HG03066 (cell line): ENCODE data around the gene RNF4.
"Not testable (repeated sequence)": the region's sequence is repeated elsewhere in the genome, so short reads cannot be mapped to it uniquely, and the experiment has no call there.

Experiments used
- ATAC-seq: cut with Tn5 transposase; IDR thresholded peaks from one replicate; pipeline ENCODE4 v1.9.1; 2021; ENCODE audit warnings: low read depth; ENCODE audit not compliant: unreplicated experiment

RNF4 gene

DNA sequence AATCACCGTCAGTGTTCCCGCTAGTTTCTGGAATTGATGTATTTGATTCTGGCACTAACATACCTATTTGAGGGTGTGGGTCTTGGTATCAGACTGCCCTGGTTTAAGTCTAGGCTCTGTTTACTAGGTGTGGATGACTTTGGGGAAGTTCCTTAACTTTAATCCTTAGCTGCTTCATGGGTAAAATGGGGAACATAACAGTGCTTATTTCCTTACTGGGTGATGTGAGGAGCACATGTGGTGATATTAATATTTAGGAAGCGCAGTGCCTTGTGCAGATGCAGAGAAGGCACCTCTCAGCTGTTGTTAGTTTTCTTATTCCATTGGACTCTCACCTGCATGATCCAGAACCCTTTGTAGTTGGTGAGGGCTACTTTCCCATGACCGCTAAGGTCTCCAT, 17.1 kb downstream of the RNF4 start:
- ATAC-seq, result no peak

DNA sequence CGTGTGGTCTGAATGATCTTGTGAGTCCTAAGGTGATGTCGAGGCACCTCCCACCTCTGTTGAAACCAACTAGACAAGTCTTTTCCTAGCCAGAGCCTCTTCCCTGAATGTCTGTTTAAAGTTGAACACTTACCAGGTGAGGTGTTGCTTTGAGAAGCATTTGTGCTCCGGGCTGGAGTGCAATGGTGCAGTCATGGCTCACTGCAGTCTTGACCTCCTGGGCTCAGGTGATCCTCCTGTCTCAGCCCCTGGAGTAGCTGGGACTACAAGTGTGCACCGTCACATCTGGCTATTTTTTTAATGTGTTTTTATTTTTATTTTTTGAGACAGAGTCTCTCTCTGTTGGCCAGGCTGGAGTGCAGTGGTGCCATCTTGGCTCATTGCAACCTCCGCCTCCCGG, 18.1 kb downstream of the RNF4 start:
- no peak for ATAC-seq

DNA sequence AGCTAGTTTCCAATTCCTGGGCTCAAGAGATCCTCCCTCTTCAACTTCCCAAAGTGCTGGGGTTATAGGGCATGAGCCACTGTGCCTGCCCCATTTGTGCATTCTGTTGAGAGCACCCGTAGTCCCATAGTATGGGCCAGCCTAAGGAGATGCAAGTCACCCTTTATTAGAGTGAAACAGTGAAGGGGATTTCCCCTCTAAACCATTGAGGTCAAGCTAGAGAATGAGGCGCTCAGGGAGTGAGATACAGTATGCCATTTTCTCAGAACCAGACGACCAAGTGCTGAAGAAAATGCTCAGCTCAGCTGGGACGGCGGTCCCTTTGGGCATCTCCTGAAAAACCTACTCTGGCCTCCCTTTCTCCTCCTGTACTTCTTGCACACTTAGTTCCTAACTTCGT, 18.7 kb downstream of the RNF4 start:
- peak; percentile 67 for ATAC-seq

DNA sequence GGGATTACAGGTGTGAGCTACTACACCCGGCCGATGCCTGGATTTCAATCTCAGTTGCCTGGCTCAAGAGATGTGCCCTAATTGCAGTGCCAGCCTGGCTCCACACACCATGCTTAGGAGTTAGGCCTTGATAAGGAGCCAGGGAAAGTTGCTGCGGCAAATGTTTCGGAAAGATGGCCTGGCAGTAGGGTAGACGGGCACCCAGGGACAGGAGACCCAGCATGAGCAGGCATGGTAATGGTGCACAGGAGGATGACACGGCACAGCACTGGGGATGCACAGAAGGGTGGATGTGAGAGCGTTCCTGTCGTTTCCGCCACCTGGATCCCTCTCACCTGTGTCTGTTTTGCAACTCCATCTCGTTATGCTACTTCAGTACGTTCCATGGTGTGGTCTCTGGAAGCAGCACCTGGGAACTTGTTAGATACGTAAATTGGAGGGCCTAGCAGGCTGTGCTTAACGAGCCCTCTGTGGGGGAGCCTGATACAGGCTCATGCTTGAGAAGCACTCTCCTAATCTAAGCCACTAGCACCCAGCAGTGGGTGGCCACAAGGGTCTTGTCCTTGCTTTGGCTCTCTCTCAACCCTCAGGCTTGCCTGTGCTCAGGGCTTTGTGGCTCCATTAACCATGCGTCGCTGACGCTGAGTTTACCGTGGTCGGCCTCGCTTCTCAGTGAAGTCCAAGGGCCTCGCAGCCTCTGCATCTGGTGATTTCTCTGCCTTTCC, 20.3 kb downstream of the RNF4 start:
- ATAC-seq, result no peak

DNA sequence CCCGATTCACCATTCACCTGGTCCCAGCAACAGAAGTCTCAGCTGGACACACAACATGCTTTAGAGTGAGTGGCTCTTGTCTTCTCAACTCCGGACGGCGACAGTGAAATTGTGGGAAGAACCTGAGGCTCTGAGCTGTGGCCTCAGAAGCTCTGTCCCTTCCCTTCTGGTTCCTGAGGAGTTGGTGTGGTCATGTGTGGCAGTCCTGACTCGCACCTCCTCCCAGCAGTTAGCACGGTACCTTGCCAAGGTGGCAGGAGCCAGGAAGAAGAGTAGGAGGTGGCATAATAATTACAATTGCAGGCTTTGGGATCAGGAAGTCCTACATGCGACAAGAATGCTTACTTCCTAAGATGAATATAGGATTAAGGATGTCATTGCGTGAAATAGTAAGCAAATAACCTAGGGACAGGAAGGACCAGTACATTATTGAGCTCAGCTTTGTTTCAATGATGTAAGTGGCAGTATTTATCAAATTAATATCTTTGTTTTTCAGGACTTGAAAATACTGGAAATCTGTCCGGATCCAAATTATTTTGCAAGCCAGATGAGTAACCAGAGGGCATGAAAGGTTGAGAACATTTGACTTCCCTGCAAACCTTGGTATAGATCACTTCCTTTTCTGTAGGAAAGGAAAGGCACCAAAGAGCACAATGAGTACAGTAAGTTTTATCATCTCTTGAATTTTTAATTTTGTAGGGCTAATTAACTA, 21.1 kb downstream of the RNF4 start:
- ATAC-seq, result no peak

DNA sequence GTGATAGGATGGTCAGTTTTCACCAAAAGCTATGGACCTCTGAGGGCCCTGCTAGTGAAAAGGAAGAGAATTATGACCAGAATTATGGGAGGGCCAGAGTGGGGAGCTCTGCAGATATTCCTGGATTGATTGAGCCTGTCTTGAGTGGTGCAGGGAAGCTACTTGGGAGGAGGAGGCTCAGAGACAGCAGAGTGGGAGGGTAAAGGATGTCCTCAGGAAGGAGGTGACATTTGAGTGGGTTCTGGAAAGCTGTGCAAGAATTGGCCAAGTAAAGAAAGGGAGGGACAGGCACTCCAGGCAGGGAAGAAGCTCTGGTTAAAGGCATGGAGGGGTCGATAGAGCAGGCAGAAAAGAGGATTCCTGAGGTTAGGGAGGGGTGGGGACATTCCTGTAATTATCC, 24.1 kb downstream of the RNF4 start:
- ATAC-seq, result no peak

DNA sequence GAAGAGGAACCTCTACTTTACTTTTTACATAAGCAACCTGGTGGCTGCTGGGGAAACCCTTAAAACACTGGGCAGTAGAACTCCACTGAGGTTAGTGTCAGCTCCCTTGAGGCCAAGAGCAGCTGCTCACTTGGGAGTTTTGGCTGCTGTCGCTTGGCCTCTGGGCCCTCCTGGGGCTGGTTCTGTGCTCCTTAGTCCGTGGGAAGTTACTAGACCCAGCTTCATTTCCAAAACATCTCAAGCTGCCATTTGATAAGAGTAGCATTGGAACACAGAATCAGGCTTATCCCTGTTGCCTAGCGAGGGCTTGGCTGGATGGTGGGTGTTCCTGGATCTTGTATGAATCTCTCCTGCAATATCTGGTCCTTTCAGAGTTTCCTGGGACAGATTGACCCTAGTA, 26.1 kb downstream of the RNF4 start:
- ATAC-seq, result no peak

DNA sequence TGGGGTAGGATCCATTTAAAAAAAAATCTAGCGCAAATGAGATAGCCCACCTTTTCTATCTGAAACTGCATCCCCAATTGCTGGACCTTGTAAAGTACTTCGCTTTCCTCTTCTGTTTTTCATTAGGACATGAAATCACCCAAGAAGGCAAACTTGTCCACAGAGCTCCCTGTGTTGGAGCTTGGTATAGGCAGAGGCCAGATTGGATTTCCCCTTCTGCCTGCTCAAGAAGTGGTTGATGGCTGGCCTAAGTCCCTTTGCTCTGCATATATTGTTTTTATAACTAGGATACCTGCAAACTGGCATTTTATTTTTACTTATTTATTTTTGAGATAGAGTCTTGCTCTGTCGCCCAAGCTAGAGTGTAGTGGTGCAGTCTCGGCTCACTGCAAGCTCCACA, 28.4 kb downstream of the RNF4 start:
- ATAC-seq, result no peak

DNA sequence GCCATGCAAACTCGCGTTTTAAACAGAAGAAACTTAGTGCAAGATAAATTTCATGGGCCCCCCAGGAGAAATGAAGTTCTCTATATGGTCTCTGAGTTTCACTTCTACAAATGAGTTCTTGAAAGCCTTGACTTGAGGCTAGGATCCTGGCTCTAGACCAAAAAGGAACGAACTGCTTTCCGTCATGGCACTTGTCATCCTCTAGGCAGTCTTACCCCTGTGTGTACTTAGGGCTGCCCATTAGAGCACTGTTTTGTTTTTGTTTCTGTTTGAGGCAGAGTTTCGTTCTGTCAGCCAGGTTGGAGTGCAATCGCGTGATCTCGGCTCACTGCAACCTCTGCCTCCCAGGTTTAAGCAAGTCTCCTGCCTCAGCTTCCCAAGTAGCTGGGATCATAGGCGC, 29.0 kb downstream of the RNF4 start:
- ATAC-seq, result peak; percentile 95

DNA sequence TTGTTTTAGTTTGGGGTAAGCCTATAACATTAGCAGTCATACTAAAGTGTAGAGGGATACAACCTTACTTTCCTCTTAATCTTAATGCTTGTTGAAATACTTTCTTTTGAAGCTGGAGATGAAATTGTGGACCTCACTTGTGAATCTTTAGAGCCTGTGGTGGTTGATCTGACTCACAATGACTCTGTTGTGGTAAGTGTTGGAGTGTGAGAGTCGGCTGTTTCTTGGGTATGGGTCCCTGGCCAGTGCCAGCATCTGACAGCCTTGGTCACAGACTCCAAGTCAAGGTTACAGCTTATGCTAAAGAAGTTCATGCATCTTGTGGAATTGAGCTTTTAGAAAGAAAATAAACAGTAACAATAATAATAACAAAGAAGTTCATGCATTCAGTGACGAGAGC, 31.6 kb downstream of the RNF4 start:
- ATAC-seq, result no peak

DNA sequence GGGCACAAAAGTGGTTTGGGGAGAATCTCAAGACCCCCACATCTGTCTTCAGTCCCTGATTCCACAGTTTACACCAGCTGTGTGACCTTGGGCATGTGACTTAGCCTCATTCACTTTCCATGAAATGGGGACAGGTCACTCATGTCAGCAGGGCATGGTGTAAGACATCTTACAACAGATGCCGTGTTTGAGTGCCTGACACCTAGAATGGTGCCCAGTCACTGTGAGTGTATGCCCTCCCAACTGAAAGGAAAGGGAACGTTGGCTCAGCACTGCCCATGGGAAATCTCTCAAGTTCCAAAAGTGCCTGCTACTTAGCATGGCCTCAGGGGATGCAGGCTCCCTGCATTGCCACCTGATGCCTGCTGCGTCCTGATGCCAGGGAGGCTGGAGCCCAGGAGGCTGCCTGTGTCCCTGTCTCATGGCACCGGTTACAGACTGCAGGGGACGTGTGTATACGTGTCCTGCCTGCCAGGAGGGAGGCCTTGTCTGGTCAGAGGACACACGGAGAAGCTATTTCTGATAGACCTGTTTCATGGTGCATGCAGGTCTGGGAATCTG, 32.2 kb downstream of the RNF4 start:
- ATAC-seq, result no peak

DNA sequence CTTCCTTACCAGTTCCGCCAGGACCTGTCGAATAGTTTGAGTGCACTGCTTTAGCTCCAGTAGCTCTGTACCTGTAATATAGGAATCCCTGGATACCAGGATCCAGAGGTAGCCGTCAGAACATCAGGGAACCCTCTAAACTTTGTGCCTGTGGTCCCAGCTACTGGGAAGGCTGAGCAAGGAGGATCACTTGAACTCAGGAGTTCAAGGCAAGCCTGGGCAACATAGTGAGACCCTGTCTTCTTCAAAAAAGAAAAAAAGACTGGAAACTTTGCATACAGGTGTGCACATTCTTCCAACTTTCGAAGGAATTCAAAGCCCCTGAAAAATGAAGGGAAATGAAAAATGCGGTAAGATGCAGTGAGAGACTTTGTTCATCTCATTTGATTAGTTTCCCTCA, 34.9 kb downstream of the RNF4 start:
- no peak for ATAC-seq

DNA sequence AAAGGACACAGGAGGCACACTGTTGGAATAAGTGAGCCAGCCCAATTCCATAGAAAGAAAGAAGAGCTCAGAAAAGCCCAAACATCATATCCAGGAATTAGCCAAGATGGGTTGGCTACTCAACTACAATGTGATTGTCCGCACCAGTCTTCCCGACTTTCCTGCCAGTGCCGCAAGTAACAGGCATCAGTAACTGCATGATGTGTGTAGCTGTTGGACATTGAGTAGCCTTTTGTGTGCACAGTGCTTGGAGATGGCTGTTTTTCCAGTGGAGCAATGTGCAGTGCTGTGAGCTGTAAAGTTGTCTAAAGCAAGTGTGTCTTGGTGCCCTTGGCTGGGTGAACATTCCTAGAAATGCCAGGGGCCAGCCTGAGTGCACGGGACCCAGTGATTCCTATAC, 38.4 kb downstream of the RNF4 start:
- ATAC-seq, result no peak

DNA sequence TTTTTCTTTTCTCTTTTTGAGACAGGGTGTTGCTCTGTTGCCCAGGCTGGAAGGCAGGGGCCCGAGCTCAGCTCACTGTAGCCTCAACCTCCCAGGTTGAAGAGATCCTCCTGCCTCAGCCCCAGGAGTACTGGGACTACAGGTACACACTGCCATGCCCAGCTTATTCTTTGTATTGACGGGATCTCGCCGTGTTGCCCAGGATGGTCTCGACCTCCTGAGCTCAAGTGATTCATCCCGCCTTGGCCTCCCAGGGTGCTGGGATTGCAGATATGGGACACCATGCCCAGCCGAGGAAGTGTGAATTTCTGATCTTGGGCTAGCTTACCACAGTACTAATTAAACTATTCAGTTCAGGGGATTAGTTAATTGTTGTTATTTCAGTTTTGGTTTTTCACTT, 38.9 kb downstream of the RNF4 start:
- ATAC-seq, result no peak

DNA sequence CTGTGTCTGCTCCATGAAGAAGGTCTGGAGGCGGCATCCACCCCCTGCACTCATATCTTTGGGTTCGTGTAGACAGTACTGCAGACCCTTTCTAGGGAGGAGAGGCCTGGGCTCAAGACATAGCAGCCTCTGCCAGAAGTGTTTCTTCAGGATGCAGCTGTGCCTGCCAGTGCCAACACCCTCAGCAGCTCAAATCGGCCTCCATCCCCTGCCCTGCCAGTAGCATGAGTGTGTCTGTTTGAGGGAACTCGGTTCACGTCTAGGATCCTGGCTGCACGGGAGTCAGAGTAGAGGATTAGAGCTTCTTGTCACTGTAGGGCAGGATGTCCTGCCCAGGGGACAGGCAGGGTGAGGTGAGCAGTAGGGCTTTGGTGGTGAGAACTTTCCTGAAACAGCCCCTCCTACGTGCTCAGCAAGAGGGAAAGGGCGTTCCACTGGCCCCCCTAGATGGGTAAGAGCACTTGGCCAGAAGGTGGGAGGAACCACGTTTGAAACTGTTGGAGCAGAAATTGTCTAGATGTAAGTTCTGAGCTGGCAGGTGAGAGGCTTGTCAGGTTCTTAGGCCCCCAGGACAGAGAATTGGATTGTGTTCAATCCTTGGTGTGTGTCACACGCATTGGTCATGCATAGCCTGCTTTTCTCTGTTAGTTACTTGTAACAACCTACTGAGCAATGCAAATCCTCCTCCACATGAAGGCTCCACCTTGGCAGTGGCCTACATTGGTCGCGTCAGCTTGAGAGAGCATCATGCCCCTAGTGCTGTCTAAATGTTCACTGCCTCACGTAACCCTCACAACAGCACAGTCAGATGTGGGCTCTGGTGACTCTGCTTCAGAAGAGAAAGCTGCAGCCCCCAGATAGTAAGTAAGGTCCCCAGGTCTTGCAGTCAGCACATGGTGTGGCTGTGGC, 41.7 kb downstream of the RNF4 start:
- ATAC-seq, result no peak

DNA sequence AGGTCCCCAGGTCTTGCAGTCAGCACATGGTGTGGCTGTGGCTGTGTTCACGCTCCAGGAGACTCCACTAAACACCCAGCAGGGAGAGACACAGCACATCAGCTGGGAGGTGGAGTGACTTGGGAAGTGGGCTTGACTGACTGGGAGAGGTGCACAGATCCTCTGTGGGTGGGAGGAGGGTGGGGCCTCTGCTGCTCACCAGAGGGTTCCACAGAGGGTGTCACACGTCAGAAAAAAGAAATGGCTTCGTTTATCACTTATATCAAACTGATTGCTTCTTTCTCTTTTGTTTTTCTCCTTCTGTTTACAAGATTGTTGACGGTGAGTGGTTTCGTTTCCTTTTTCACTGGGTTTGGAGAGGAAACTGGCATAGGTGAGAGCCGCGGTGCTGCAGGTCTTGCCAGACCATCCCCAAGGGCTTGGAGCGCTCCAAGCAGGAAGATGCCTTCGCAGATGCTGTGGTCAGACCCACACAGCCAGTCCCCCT, 42.8 kb downstream of the RNF4 start:
- no peak for ATAC-seq

DNA sequence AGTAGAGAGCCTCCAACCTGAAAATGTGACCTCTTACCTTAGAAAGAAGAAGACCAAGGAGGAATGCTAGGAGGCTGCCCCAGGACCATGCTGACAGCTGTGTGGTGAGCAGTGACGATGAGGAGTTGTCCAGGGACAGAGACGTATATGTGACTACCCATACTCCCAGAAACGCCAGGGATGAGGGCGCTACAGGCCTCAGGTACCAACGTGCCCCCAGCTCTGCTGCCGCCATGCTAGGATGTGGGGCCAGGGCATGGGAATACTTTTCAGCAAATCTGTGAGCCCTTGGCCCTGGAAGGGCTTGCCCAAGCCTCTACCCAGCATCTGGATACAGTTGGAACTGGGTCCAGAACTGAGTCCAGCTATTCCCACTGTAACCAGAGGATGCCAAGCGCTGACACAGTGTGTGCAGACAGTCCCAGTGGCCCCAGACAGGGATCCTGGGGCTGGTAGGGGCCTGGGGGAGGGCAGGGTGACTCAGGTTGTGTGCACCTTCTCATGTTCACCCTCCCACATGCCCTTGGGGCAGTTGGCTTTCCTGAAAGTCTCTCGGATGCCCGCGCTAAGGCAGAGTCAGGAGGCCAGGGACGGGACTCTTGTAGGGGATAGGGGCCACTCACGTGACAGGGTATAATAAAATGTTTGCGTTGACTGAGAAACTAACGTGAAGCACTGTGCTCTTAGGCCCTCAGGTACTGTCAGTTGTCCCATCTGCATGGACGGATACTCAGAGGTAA, 43.7 kb downstream of the RNF4 start:
- no peak for ATAC-seq

DNA sequence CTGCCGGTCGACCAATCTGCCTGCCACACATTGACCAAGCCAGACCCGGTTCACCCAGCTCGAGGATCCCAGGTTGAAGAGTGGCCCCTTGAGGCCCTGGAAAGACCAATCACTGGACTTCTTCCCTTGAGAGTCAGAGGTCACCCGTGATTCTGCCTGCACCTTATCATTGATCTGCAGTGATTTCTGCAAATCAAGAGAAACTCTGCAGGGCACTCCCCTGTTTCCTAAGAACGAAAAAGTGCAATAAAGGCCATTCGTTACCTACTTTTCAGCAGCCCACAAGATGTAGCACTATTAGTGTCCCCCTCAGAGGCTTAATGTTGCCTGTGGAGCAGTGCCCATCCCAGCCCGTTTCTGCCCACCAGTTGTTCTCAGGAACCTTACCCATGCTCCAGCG, 45.3 kb downstream of the RNF4 start:
- ATAC-seq, result not testable (repeated sequence)

DNA sequence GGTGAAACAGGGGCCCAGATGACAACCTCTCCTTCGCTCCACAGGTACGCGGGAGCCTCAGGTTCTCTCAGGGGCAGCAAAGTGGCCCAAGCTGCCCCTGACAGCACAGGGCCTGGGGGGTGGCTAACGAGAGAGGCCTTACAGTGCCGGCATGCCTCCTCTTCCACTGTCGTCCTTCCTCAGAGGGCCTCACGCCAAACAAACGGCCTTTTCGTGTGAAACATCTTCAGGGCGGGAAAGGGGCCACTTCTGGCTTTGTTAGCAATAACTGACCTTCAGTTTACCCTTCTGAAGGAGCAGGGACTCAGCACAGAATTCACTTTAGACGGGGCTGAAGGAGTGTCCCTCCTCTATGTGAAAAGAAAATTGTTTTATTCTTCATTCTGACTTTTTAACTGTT, 46.0 kb downstream of the RNF4 start:
- ATAC-seq, result not testable (repeated sequence)

DNA sequence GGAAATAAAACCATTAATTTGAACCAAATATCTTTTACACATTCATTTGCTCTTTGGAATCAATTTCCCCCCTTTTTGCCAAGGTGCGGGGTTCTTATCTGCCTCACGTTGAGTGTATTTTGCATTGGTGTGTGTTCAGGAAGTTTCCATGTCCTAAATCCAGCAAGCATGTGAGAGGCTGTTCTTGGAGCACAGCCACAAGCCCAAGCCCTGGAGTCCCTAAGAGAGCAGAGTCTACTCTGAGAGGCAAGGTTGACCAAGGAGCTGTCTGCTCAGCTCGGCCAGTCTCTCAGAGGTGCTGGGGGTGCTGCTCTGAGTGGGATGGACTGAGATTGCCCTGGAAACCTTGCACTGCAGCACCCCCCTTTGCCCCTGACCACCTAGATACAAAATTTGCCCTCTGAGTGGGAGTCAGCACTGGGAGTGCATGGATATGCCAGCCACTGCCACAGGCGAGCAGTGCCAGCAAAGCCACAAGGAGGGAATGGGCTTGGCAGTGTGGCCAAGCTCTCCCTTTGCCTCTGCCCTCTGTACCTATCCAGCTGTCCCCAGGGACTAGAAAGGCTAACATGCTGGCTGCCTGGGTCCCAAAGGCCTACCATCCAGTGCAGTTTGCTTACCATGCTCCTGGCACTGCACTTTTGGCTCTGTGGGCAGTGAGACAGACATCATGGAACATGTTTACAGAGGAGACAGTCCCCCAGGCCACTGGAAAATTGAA, 47.1 kb downstream of the RNF4 start:
- ATAC-seq, result no peak
